Mesothelial cell of epicardium (in vitro differentiated cells): Measurements from ENCODE around the gene MYO5B. TPM values are rescaled to one million over a fixed set of nuclear protein-coding genes. Genes with fewer than 3 reads are reported as not detected.

Source experiments
- DNase-seq, 2 experiments: peaks; one replicate each; pipeline ENCODE4 v3.0.0; 2021; ENCODE audit warnings: low spot score in 2 of 2; ENCODE audit not compliant: unreplicated experiment in 2 of 2
- H3K27ac Mint-ChIP-seq: 2 replicates; pipeline ENCODE4 v1.8.0; 2021; ENCODE audit warnings: mixed read lengths
- H3K27me3 Mint-ChIP-seq: 2 replicates; pipeline ENCODE4 v1.8.0; 2021; ENCODE audit warnings: low read depth, mixed read lengths
- H3K36me3 Mint-ChIP-seq: 2 replicates; pipeline ENCODE4 v1.8.0; 2021; ENCODE audit warnings: mixed read lengths
- H3K4me1 Mint-ChIP-seq: 2 replicates; pipeline ENCODE4 v1.8.0; 2021; ENCODE audit warnings: mixed read lengths
- H3K4me3 Mint-ChIP-seq: 2 replicates; pipeline ENCODE4 v1.8.0; 2021; ENCODE audit warnings: mild to moderate bottlenecking, moderate library complexity, mixed read lengths
- H3K9me3 Mint-ChIP-seq: 2 replicates; pipeline ENCODE4 v1.8.0; 2021; ENCODE audit warnings: mixed read lengths
- CTCF ChIP-seq: fragments of 200-600 bp; sonication (generic); IDR thresholded peaks from one replicate; pipeline ENCODE4 v1.5.0; 2021; ENCODE audit warnings: antibody characterized with exemption; ENCODE audit not compliant: unreplicated experiment
- total RNA-seq: library from RNA; stranded (reverse); gene quantifications from 3 replicates; pipeline ENCODE4 v1.2.1, GENCODE V29; 2021

Gene MYO5B
- total RNA-seq, 1 donor from 2014 or later, result 15.1 TPM

DNA sequence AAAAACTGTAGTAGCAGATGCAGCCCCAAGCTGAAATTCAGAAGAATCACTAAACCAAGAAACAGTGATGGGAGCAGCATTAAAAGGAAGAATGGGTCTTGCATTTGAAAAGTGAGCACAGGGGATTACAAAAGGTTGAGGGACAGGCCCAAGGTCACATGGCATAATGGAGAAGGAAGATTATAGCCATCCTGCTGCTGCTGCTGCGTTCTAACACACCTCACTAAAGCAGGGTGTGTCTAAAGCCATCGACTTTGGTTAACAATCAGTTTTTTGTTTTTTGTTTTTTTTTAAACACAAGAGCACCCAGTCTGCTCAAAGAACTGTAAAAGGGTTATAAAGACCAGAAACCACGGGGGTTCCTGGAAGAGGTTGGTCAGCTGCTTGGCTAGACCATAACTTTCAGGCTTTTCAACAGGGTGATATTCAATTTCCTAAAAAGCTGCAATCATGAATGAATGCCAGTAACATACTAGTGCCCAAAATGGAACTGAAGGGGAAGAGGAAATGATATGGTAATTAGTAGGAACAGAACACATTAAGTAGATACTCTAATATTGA lies 102.6 kb downstream of the MYO5B start:
- no peaks in the 10 kb centered on the region for H3K9me3 Mint-ChIP-seq
- peaks cover 19% of the 10 kb centered on the region for H3K4me1 Mint-ChIP-seq
- H3K36me3 Mint-ChIP-seq, result no peaks in the 10 kb centered on the region
- TF ChIP-seq CTCF, result no peak
- H3K27me3 Mint-ChIP-seq, result no peaks in the 10 kb centered on the region
- no peak for DNase-seq
- H3K27ac Mint-ChIP-seq, result peak overlapping the region; percentile 68
- no peak overlapping the region for H3K4me3 Mint-ChIP-seq

GRCh38 chr18:50091509-50092244 lies 103.3 kb downstream of the MYO5B start:
- Mint-ChIP-seq H3K27ac (peak overlapping the region; percentile 68), H3K4me3 (no peak overlapping the region)
- TF ChIP-seq CTCF, result no peak

DNA sequence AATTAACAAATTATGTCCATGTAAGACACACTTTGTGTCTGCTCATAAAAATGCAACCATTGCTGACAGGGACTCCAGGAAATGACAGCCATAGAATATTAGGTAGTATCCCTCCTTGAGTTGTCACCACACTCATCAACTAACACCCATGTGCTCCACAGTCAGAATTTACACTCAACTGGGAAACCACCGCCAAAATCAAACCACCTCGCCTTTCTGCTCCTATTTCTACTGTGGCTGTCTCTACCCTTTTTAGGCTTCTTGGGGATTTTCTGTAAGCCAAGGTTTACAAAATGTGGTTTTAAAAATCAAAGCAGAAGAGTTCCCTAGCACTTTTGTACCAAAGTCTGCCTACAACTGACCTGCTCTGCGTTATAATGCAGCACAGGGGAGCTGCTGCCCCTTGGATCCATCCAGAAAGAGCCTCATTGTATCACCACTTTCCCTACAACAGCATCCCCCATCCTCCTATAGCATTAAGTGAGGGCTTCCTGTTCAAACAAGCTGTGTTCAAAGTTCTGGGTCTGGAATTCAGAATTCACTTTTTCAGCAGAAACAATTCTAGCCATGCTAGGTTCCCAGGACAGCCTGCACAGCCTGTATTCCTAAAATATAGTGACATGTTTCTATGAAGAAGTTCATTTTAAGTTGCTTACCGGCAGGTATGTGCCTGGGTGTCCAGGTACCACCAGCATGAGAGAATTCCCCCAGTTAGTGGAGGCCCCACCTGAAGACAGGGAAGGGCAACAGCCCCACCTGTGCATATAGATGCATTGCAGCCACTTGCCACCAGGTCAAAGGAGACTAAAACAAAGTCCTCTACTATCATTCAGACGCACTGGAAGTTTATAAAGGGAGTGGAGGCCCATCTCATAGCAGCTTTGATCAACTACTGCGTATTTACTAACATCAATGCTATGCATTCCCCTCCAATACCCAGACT lies 104.3 kb downstream of the MYO5B start:
- Mint-ChIP-seq H3K27me3 (no peaks in the 10 kb centered on the region), H3K9me3 (no peaks in the 10 kb centered on the region), H3K27ac (peak overlapping the region; percentile 44), H3K4me3 (no peak overlapping the region), H3K36me3 (no peaks in the 10 kb centered on the region), H3K4me1 (peaks cover 19% of the 10 kb centered on the region)
- TF ChIP-seq CTCF, result no peak
- DNase-seq, result no peak

More at GRCh38 chr18:50091509-50092244, 103.3 kb downstream of the MYO5B start:
- Mint-ChIP-seq H3K36me3 (no peaks in the 10 kb centered on the region), H3K4me1 (peaks cover 19% of the 10 kb centered on the region), H3K9me3 (no peaks in the 10 kb centered on the region), H3K27me3 (no peaks in the 10 kb centered on the region)
- no peak for DNase-seq

DNA sequence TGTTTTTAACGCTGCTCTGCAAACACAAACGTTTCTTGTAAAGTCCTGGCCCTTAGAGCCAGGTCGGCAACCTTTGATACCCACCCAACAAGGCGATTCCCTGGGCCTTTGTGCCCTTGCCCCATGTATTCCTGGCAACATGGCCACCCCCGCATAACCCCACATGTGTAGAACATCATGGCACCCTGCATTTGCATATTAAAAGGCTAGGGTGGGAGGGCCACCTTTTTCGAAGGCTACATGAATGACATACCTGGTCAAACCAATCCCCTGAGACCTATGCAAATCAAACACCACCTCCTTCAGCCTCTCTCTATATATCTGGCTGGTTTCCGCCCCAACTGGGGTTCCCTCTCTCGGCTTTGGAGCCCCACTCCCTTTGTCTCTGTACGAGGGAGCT lies 105.2 kb downstream of the MYO5B start:
- H3K4me1 Mint-ChIP-seq, result peaks cover 19% of the 10 kb centered on the region
- H3K4me3 Mint-ChIP-seq, result no peak overlapping the region
- H3K36me3 Mint-ChIP-seq, result no peaks in the 10 kb centered on the region
- no peak overlapping the region for H3K27ac Mint-ChIP-seq
- TF ChIP-seq CTCF, result no peak
- no peaks in the 10 kb centered on the region for H3K9me3 Mint-ChIP-seq
- no peak for DNase-seq
- no peaks in the 10 kb centered on the region for H3K27me3 Mint-ChIP-seq

DNA sequence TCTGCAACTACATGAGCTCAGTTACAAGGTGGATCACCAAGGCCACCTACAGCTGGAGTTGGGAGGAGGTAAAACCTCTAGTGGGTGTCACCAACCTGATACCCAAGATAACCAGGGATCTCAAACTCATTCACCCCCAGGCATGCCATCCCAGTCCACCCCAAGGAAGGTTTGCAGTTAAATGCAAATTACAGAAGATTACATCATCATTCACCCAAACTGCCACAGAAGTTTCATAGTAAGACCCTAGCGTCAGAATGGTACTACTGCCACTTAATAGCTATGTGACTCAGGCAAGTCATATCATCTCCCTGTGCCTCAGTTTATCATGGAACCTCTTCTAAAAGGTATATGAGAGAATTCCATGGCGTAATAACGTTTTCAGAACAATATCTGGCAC lies 111.2 kb downstream of the MYO5B start:
- H3K36me3 Mint-ChIP-seq, result no peaks in the 10 kb centered on the region
- H3K4me3 Mint-ChIP-seq, result no peak overlapping the region
- no peak for TF ChIP-seq CTCF
- no peaks in the 10 kb centered on the region for H3K9me3 Mint-ChIP-seq
- H3K4me1 Mint-ChIP-seq, result no peaks in the 10 kb centered on the region
- H3K27ac Mint-ChIP-seq, result no peak overlapping the region
- peaks cover 3% of the 10 kb centered on the region for H3K27me3 Mint-ChIP-seq
- DNase-seq, result no peak
